ENCODE data around the gene DSN1. TPM values are rescaled to one million over a fixed set of nuclear protein-coding genes. Genes with fewer than 3 reads are reported as not detected.

The DSN1 gene
- total and polyA plus RNA-seq, 2 donors (not counting 3 experiments of a cell fraction or from before 2014, with no cell fraction given) = 11.0 to 25.0 TPM

GRCh38 chr20:36779656-36780025 is 6.1 kb upstream of the DSN1 start:
- Histone ChIP-seq H3K4me2 (ENCODE audit: insufficient read depth, low read length) (no peak overlapping the region), H3K36me3 (ENCODE audit: control insufficient read depth in 2 of 2, extremely low read depth in 1 of 2, insufficient read depth in 2 of 2, low read length in 2 of 2) (peaks cover 0 to 12% of the 10 kb centered on the region in 2 experiments), H4K20me1 (replicated peaks; ENCODE audit: control insufficient read depth, extremely low read depth, insufficient read depth, low read length) (no peaks in the 10 kb centered on the region), H3K4me3 (replicated peaks in 1 of 3; ENCODE audit: insufficient read depth in 1 of 3, low read depth in 1 of 3, low read length in 3 of 3) (no peak overlapping the region), H3K27me3 (ENCODE audit: control insufficient read depth in 2 of 2, insufficient read depth in 2 of 2, low read length in 2 of 2) (no peaks in the 10 kb centered on the region), H3K4me1 (ENCODE audit: control insufficient read depth, extremely low read depth, insufficient read depth, low read length) (no peaks in the 10 kb centered on the region), H3K27ac (ENCODE audit: insufficient read depth, low read depth, low read length) (no peak overlapping the region), H3K9me1 (replicated peaks; ENCODE audit: control insufficient read depth, extremely low read depth, insufficient read depth, low read length) (no peaks in the 10 kb centered on the region), H3K9me3 (replicated peaks; ENCODE audit: control insufficient read depth, insufficient read depth, low read length) (no peaks in the 10 kb centered on the region), H3K79me2 (ENCODE audit: control insufficient read depth, insufficient read depth, low read length) (no peaks in the 10 kb centered on the region), H2AFZ (ENCODE audit: low read depth, low read length) (no peak overlapping the region), H3K9ac (replicated peaks; ENCODE audit: extremely low read depth, insufficient read depth, low read length) (no peak overlapping the region)
- intact Hi-C loops (cut with micrococcal nuclease) = no loop called here
- no peak for DNase-seq (ENCODE audit: low read depth, low spot score)
- ChIA-PET POLR2A (no interaction called here), CTCF (no interaction called here)
- dilution Hi-C loops (cut with MboI; ENCODE audit: extremely low pct_ligation_motif_present, low sequenced_read_pairs) = no loop called here
- no peak for FAIRE-seq
- TF ChIP-seq, protein P1, sequence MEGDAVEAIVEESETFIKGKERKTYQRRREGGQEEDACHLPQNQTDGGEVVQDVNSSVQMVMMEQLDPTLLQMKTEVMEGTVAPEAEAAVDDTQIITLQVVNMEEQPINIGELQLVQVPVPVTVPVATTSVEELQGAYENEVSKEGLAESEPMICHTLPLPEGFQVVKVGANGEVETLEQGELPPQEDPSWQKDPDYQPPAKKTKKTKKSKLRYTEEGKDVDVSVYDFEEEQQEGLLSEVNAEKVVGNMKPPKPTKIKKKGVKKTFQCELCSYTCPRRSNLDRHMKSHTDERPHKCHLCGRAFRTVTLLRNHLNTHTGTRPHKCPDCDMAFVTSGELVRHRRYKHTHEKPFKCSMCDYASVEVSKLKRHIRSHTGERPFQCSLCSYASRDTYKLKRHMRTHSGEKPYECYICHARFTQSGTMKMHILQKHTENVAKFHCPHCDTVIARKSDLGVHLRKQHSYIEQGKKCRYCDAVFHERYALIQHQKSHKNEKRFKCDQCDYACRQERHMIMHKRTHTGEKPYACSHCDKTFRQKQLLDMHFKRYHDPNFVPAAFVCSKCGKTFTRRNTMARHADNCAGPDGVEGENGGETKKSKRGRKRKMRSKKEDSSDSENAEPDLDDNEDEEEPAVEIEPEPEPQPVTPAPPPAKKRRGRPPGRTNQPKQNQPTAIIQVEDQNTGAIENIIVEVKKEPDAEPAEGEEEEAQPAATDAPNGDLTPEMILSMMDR (IDR thresholded peaks at IDR 0.05; ENCODE audit: extremely low read depth in 1 of 2, insufficient read depth in 1 of 2, low read depth in 1 of 2, low read length in 2 of 2) = no peak
- TF ChIP-seq MYC (IDR thresholded peaks at IDR 0.05; ENCODE audit: low read depth, low read length) (no peak), FOS (IDR thresholded peaks at IDR 0.05; ENCODE audit: borderline replicate concordance, insufficient read depth, low read length) (no peak), POLR2A (IDR thresholded peaks at IDR 0.05; ENCODE audit: low read depth, low read length) (no peak), JUN (IDR thresholded peaks at IDR 0.05; ENCODE audit: borderline replicate concordance, insufficient read depth, insufficient read length, low read depth) (no peak), POLR2AphosphoS5 (IDR thresholded peaks at IDR 0.05; ENCODE audit: insufficient read depth, low read depth, low read length) (no peak), MAX (IDR thresholded peaks at IDR 0.05; ENCODE audit: insufficient read depth, insufficient read length) (no peak), EZH2 (IDR thresholded peaks at IDR 0.05; ENCODE audit: borderline replicate concordance, low read depth, low read length, severe bottlenecking) (no peak), GATA2 (IDR thresholded peaks at IDR 0.05; ENCODE audit: insufficient read depth, insufficient read length, low read depth, low read length) (no peak)
- no TSS peak for BruUV-seq (replicated peaks)
